Activated B cell treated with CpG ODN at 0.5 μM for 24 hours (primary cell): Measurements from ENCODE around the gene LRRC56. TPM values are rescaled to one million over a fixed set of nuclear protein-coding genes. Genes with fewer than 3 reads are reported as not detected.

Experiments used
- ATAC-seq: fragments of 200-7000 bp; cut with Tn5 transposase; one replicate; pipeline ENCODE4 v1.10.0; 2021; ENCODE audit warnings: low read depth, mild to moderate bottlenecking, moderate library complexity
- CTCF ChIA-PET: fragments of 350-600 bp; sonication (Branson Sonifier 250); formaldehyde crosslinking; loops from one replicate; lab custom pipeline; 2021; ENCODE audit warnings: antibody characterized with exemption; lab: Charles Lee
- POLR2A ChIA-PET: fragments of 350-600 bp; sonication (Branson Sonifier 250); formaldehyde crosslinking; loops from one replicate; lab custom pipeline; 2021; ENCODE audit warnings: antibody characterized with exemption; lab: Charles Lee
- DNase-seq: peaks from one replicate; pipeline ENCODE4 v3.0.0; 2022
- H3K27ac Mint-ChIP-seq: one replicate; pipeline ENCODE4 v1.8.0; 2020; ENCODE audit warnings: mixed read lengths
- H3K27me3 Mint-ChIP-seq: one replicate; pipeline ENCODE4 v1.8.0; 2021; ENCODE audit warnings: mixed read lengths
- H3K36me3 Mint-ChIP-seq: one replicate; pipeline ENCODE4 v1.8.0; 2021; ENCODE audit warnings: low read depth, mixed read lengths
- H3K4me1 Mint-ChIP-seq: one replicate; pipeline ENCODE4 v1.8.0; 2021; ENCODE audit warnings: mixed read lengths
- H3K4me3 Mint-ChIP-seq: one replicate; pipeline ENCODE4 v1.8.0; 2020; ENCODE audit warnings: mild to moderate bottlenecking, mixed read lengths
- H3K9me3 Mint-ChIP-seq: one replicate; pipeline ENCODE4 v1.8.0; 2020; ENCODE audit warnings: mixed read lengths
- intact Hi-C: fragments of 100-400 bp; cut with micrococcal nuclease; formaldehyde crosslinking; loops from one replicate; pipeline ENCODE4 v1.15.1; 2024
- total RNA-seq: library from RNA; stranded (reverse); gene quantifications from 2 replicates; pipeline ENCODE4 v1.2.3, GENCODE V29; 2022
- TF ChIP-seq, protein P1 (sequence below): fragments of 200-600 bp; IDR thresholded peaks from one replicate; pipeline ENCODE4 v1.8.0; 2022; ENCODE audit warnings: antibody characterized with exemption, mild to moderate bottlenecking

Gene LRRC56
- total RNA-seq, 1 donor from 2014 or later = 7.9 TPM

DNA sequence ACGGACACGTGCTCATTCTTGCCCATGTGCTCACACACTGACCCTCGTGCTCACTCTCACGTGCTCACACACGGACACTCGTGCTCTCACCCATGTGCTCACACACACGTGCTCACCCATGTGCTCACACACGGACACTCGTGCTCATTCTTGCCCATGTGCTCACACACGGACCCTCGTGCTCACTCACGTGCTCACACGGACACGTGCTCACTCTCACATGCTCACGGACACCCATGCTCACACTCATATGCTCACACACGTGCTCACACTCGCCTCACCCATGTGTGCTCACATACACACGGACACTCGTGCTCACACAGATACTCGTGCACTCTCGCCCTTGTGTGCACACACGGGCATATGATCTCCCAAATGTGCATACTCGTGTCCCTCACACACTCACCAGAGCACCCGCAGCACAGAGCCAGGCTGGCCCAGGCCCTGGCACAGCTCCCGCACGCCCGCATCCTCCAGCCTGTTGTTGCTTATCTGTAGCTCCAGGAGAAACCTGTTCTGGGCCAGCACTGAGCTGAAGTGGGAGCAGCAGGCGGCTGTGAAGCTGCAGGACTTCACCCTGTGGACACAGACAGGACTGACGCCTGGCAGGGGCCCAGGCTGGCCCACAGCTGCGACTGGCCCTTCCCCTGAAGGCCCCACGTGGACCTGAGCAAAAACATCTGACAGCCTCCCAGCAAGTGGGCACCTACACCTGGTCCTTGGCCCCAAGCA is 39.6 kb upstream of the LRRC56 start:
- ATAC-seq = no peak
- H3K36me3 Mint-ChIP-seq = peaks cover 64% of the 10 kb centered on the region
- no peaks in the 10 kb centered on the region for H3K27me3 Mint-ChIP-seq
- no peak overlapping the region for H3K27ac Mint-ChIP-seq
- H3K4me1 Mint-ChIP-seq = peaks cover 13% of the 10 kb centered on the region
- CTCF ChIA-PET = no interaction called here
- no peak for DNase-seq
- intact Hi-C loops = no loop called here
- TF ChIP-seq, protein P1, sequence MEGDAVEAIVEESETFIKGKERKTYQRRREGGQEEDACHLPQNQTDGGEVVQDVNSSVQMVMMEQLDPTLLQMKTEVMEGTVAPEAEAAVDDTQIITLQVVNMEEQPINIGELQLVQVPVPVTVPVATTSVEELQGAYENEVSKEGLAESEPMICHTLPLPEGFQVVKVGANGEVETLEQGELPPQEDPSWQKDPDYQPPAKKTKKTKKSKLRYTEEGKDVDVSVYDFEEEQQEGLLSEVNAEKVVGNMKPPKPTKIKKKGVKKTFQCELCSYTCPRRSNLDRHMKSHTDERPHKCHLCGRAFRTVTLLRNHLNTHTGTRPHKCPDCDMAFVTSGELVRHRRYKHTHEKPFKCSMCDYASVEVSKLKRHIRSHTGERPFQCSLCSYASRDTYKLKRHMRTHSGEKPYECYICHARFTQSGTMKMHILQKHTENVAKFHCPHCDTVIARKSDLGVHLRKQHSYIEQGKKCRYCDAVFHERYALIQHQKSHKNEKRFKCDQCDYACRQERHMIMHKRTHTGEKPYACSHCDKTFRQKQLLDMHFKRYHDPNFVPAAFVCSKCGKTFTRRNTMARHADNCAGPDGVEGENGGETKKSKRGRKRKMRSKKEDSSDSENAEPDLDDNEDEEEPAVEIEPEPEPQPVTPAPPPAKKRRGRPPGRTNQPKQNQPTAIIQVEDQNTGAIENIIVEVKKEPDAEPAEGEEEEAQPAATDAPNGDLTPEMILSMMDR = no peak
- no peak overlapping the region for H3K4me3 Mint-ChIP-seq
- POLR2A ChIA-PET = interaction anchor here (0.5 kb wide), 1 partner anchor 57 kb away, joined by 6 read pairs; no protein-coding TSS in a partner anchor
- H3K9me3 Mint-ChIP-seq = no peaks in the 10 kb centered on the region

DNA sequence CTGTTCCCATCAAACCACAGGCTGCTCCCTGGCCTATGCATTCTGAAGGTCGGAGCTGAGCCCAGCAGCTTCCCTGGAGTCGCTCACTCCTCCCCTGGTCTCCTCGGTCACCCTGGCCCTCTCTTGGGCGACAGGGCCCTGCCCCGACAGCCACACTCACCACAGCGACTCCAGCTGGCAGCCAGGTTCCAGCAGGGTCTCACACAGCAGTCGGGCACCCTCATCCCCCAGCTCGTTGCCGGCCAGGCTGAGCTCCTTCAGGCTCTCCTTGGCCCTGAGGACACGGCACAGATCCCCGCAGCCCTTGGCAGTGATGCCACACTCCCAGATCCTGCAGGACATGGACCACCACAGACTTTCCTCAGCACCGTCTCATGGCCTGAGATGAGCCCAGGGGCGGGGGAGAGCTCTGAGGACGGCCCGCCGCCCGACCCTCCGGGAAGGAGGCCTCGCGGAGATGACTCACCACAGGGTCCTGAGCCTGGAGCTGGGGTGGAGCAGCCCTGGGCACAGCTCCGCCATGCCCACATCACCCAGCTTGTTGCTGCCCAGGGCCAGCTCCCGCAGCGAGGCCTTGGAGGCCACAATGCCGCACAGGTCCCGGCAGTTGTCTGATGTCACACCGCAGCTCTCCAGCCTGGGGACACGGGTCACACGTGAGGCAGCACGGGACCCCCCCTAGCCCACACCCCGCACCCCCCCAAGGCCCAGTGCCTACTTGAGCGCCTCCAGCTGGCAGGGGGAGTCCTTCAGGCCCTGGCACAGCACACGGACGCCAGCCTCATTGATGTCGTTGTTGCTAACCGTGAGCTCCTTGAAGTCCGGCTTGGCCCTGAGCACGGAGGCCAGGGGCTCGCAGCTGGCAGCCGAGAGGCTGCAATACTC is 38.8 kb upstream of the LRRC56 start:
- Mint-ChIP-seq H3K27me3 (no peaks in the 10 kb centered on the region), H3K4me1 (peaks cover 16% of the 10 kb centered on the region), H3K27ac (no peak overlapping the region), H3K36me3 (peaks cover 58% of the 10 kb centered on the region), H3K9me3 (no peaks in the 10 kb centered on the region), H3K4me3 (no peak overlapping the region)
- POLR2A ChIA-PET = interaction anchor here (0.6 kb wide), 1 partner anchor 8 kb away, joined by 3 read pairs; the partner anchor contains the start of gene RNH1
- TF ChIP-seq, protein P1 = no peak
- intact Hi-C loops = no loop called here
- CTCF ChIA-PET = no interaction called here
- ATAC-seq = no peak
- no peak for DNase-seq

DNA sequence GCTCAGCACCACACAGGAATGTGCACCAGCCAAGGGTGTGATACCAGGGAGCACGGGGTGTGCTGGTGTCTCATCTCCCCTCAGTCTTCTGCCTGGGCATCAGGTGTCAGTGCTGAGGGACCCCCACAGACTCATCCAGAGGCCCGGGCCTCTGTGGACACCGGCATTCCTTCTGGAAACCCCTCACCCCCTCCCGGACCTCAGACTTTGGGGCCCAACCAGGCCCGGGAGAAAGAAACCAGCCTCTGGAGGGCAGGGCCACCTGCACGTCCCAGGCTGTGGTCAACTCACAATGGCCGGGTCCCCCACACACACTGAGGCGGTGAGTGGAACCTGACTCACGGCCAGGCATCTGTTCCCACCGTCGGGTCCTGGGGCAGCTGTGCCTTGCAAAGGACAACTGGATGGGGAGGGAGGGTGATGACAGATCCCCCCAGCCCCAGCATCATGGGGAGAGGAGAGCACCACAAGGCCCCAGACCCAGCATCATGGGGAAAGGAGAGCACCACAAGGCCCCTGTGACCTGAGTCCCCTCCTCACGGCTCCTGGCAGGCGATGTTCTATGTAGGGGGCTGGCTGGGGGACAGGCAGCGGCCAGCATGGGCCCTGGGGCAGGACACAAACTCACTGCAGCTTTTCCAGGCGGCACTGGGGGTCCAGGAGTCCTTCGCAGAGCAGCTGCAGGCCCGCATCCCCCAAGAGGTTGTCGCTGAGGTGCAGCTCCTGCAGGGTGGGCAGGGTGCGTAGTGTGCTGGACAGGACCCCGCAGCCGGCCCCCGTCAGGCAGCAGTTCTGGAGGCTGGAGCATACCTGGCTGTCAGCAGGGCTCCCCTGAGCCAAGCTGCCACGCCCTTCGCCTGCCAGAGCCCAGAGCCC is 37.9 kb upstream of the LRRC56 start:
- intact Hi-C loops = no loop called here
- Mint-ChIP-seq H3K36me3 (peaks cover 54% of the 10 kb centered on the region), H3K27me3 (no peaks in the 10 kb centered on the region), H3K4me3 (no peak overlapping the region), H3K9me3 (no peaks in the 10 kb centered on the region), H3K27ac (no peak overlapping the region), H3K4me1 (peaks cover 22% of the 10 kb centered on the region)
- no peak for ATAC-seq
- TF ChIP-seq, protein P1 = no peak
- ChIA-PET POLR2A (interaction anchor here (0.6 kb wide), 1 partner anchor 7 kb away, joined by 3 read pairs; the partner anchor contains the start of gene RNH1), CTCF (interaction anchor here (1.2 kb wide), 1 partner anchor 10 kb away, joined by 4 read pairs; no protein-coding TSS in a partner anchor)
- DNase-seq = no peak

DNA sequence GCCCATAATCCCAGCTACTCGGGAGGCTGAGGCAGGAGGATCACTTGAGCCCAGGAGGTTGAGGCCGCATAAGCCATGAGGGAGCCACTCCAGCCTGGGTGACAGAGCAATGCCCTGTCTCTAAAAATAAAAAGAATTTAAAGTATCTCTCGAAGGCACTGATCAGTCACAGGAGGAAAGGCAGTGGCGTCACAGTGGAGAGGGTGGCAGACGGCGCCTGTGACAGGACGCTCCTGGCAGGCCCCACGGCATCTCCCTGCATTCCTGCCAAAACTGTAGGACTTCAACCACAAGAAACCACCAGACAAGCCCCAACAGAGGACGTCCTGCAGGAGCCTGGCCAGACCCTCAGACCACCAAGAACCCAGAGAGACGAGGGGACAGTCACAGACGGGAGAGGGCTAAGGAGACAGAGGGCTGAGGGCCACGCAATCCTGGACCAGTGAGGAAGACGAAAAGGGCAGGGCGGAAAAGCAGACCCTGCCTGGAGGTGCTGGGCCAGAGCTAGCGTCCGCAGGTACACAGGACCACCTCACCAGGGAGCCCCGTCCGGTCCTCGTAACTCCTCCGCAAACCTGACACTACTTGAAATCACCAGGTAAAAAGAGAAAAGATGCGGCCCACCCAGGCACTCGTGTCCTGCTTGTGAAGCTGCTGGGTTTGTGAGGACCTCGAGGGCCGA is 36.2 kb upstream of the LRRC56 start:
- H3K9me3 Mint-ChIP-seq = no peaks in the 10 kb centered on the region
- TF ChIP-seq, protein P1 = no peak
- ChIA-PET POLR2A (interaction anchor here (0.6 to 1.7 kb wide), 2 partner anchors 35 to 54 kb away, joined by 5 to 7 read pairs; partner anchors contain the start of gene LRRC56), CTCF (no interaction called here)
- intact Hi-C loops = no loop called here
- H3K27ac Mint-ChIP-seq = no peak overlapping the region
- no peak for DNase-seq
- H3K4me1 Mint-ChIP-seq = peaks cover 37% of the 10 kb centered on the region
- no peak for ATAC-seq
- H3K27me3 Mint-ChIP-seq = no peaks in the 10 kb centered on the region
- H3K36me3 Mint-ChIP-seq = peaks cover 42% of the 10 kb centered on the region
- H3K4me3 Mint-ChIP-seq = no peak overlapping the region
